Measurements from ENCODE around the gene PRRX2.
A peak's percentile ranks its signal among the peaks of the same experiment; 100 is the strongest.

The PRRX2 gene

GRCh38 chr9:129665389-129665775 is at the start of gene PRRX2:
PRRX2 (plus strand) TSS chr9:129665647; CDS start chr9:129665868, 221 bp downstream.
- Histone ChIP-seq H3K4me3 (ENCODE audit: low read length) (no peak within 1 kb of the TSS), H3K36me3 (ENCODE audit: insufficient read depth, low read length) (no peaks in the 10 kb centered on the region), H3K4me1 (ENCODE audit: insufficient read depth, low read length) (peaks cover 2% of the 10 kb centered on the region), H2AFZ (ENCODE audit: low read depth, low read length) (peak within 1 kb of the TSS; percentile 61), H3K27me3 (ENCODE audit: insufficient read depth, low read length) (peaks cover 56% of the 10 kb centered on the region), H3K9me3 (ENCODE audit: low read length) (no peaks in the 10 kb centered on the region)

- H2AFZ ChIP-seq (ENCODE audit: low read depth, low read length) = no peak overlapping the region
- H3K27me3 ChIP-seq (ENCODE audit: insufficient read depth, low read length) = peaks cover 9% of the 10 kb centered on the region
- H3K4me1 ChIP-seq (ENCODE audit: insufficient read depth, low read length) = peaks cover 10% of the 10 kb centered on the region
- no peaks in the 10 kb centered on the region for H3K36me3 ChIP-seq (ENCODE audit: insufficient read depth, low read length)
- H3K9me3 ChIP-seq (ENCODE audit: low read length) = no peaks in the 10 kb centered on the region
- no peak overlapping the region for H3K4me3 ChIP-seq (ENCODE audit: low read length)
Observed at GRCh38 chr9:129617167-129617566, 48.3 kb upstream of the PRRX2 start.

GRCh38 chr9:129619787-129620668 is 45.4 kb upstream of the PRRX2 start:
- H3K9me3 ChIP-seq (ENCODE audit: low read length) = no peaks in the 10 kb centered on the region
- H3K36me3 ChIP-seq (ENCODE audit: insufficient read depth, low read length) = no peaks in the 10 kb centered on the region

GRCh38 chr9:129620669-129621295 is 44.7 kb upstream of the PRRX2 start, which contains the start of gene C9orf50:
C9orf50 (minus strand) TSS chr9:129621101; CDS start chr9:129620574, 527 bp downstream.
- peaks cover 9% of the 10 kb centered on the region for H3K27me3 ChIP-seq (ENCODE audit: insufficient read depth, low read length)
- no peaks in the 10 kb centered on the region for H3K9me3 ChIP-seq (ENCODE audit: low read length)
- H2AFZ ChIP-seq (ENCODE audit: low read depth, low read length) = no peak within 1 kb of the TSS
- H3K4me1 ChIP-seq (ENCODE audit: insufficient read depth, low read length) = no peaks in the 10 kb centered on the region
- no peaks in the 10 kb centered on the region for H3K36me3 ChIP-seq (ENCODE audit: insufficient read depth, low read length)
- H3K4me3 ChIP-seq (ENCODE audit: low read length) = peak within 1 kb of the TSS; percentile 6

More at GRCh38 chr9:129619787-129620668, 45.4 kb upstream of the PRRX2 start:
- H3K4me3 ChIP-seq (ENCODE audit: low read length) = peak overlapping the region; percentile 6
- H3K27me3 ChIP-seq (ENCODE audit: insufficient read depth, low read length) = peaks cover 9% of the 10 kb centered on the region
- no peaks in the 10 kb centered on the region for H3K4me1 ChIP-seq (ENCODE audit: insufficient read depth, low read length)
- H2AFZ ChIP-seq (ENCODE audit: low read depth, low read length) = no peak overlapping the region

GRCh38 chr9:129623331-129623730 is 42.1 kb upstream of the PRRX2 start:
- H3K4me3 ChIP-seq (ENCODE audit: low read length) = no peak overlapping the region
- H3K27me3 ChIP-seq (ENCODE audit: insufficient read depth, low read length) = peaks cover 9% of the 10 kb centered on the region
- no peaks in the 10 kb centered on the region for H3K36me3 ChIP-seq (ENCODE audit: insufficient read depth, low read length)
- H3K9me3 ChIP-seq (ENCODE audit: low read length) = no peaks in the 10 kb centered on the region
- peaks cover 20% of the 10 kb centered on the region for H3K4me1 ChIP-seq (ENCODE audit: insufficient read depth, low read length)
- H2AFZ ChIP-seq (ENCODE audit: low read depth, low read length) = no peak overlapping the region

- Histone ChIP-seq H2AFZ (ENCODE audit: low read depth, low read length) (no peak overlapping the region), H3K27me3 (ENCODE audit: insufficient read depth, low read length) (peaks cover 9% of the 10 kb centered on the region), H3K36me3 (ENCODE audit: insufficient read depth, low read length) (peaks cover 3% of the 10 kb centered on the region), H3K4me3 (ENCODE audit: low read length) (no peak overlapping the region), H3K4me1 (ENCODE audit: insufficient read depth, low read length) (peaks cover 28% of the 10 kb centered on the region), H3K9me3 (ENCODE audit: low read length) (no peaks in the 10 kb centered on the region)
Observed at GRCh38 chr9:129624168-129624759, 41.2 kb upstream of the PRRX2 start.

GRCh38 chr9:129624947-129625346 is 40.5 kb upstream of the PRRX2 start:
- Histone ChIP-seq H2AFZ (ENCODE audit: low read depth, low read length) (no peak overlapping the region), H3K36me3 (ENCODE audit: insufficient read depth, low read length) (peaks cover 3% of the 10 kb centered on the region), H3K27me3 (ENCODE audit: insufficient read depth, low read length) (peaks cover 6% of the 10 kb centered on the region), H3K9me3 (ENCODE audit: low read length) (no peaks in the 10 kb centered on the region), H3K4me1 (ENCODE audit: insufficient read depth, low read length) (peaks cover 28% of the 10 kb centered on the region), H3K4me3 (ENCODE audit: low read length) (no peak overlapping the region)

- Histone ChIP-seq H3K4me3 (ENCODE audit: low read length) (peak within 1 kb of the TSS; percentile 94), H3K9me3 (ENCODE audit: low read length) (no peaks in the 10 kb centered on the region), H3K27me3 (ENCODE audit: insufficient read depth, low read length) (peaks cover under 1% of the 10 kb centered on the region), H2AFZ (ENCODE audit: low read depth, low read length) (no peak within 1 kb of the TSS), H3K4me1 (ENCODE audit: insufficient read depth, low read length) (peaks cover 28% of the 10 kb centered on the region), H3K36me3 (ENCODE audit: insufficient read depth, low read length) (peaks cover 3% of the 10 kb centered on the region)
Observed at GRCh38 chr9:129626079-129626624, 39.3 kb upstream of the PRRX2 start, which contains the start of gene NTMT1. NTMT1 (plus strand) TSS chr9:129626163; CDS start chr9:129632704, 6,541 bp downstream.

GRCh38 chr9:129626625-129627284 is 38.7 kb upstream of the PRRX2 start:
- Histone ChIP-seq H3K36me3 (ENCODE audit: insufficient read depth, low read length) (peaks cover 3% of the 10 kb centered on the region), H3K27me3 (ENCODE audit: insufficient read depth, low read length) (no peaks in the 10 kb centered on the region), H3K4me1 (ENCODE audit: insufficient read depth, low read length) (peaks cover 28% of the 10 kb centered on the region), H2AFZ (ENCODE audit: low read depth, low read length) (no peak overlapping the region), H3K4me3 (ENCODE audit: low read length) (peak overlapping the region; percentile 94), H3K9me3 (ENCODE audit: low read length) (no peaks in the 10 kb centered on the region)

- Histone ChIP-seq H3K4me1 (ENCODE audit: insufficient read depth, low read length) (peaks cover 28% of the 10 kb centered on the region), H3K36me3 (ENCODE audit: insufficient read depth, low read length) (peaks cover 9% of the 10 kb centered on the region), H3K27me3 (ENCODE audit: insufficient read depth, low read length) (no peaks in the 10 kb centered on the region), H2AFZ (ENCODE audit: low read depth, low read length) (no peak overlapping the region), H3K9me3 (ENCODE audit: low read length) (no peaks in the 10 kb centered on the region), H3K4me3 (ENCODE audit: low read length) (peak overlapping the region; percentile 94)
Observed at GRCh38 chr9:129627556-129628440, 37.6 kb upstream of the PRRX2 start.

GRCh38 chr9:129628709-129629108 is 36.7 kb upstream of the PRRX2 start:
- Histone ChIP-seq H3K4me3 (ENCODE audit: low read length) (no peak overlapping the region), H3K36me3 (ENCODE audit: insufficient read depth, low read length) (peaks cover 16% of the 10 kb centered on the region), H3K27me3 (ENCODE audit: insufficient read depth, low read length) (no peaks in the 10 kb centered on the region), H2AFZ (ENCODE audit: low read depth, low read length) (no peak overlapping the region), H3K9me3 (ENCODE audit: low read length) (no peaks in the 10 kb centered on the region), H3K4me1 (ENCODE audit: insufficient read depth, low read length) (peaks cover 28% of the 10 kb centered on the region)

Data from neuron (in vitro differentiated cells).